Stimulated activated CD4-positive, alpha-beta T cell treated with anti-CD3 and anti-CD28 coated beads, Interleukin-12 subunit alpha, Interleukin-12 subunit beta, amount 100 ng/mL, for 48 hours (primary cell): ENCODE results near the gene METTL21A.

ENCODE experiments used
- DNase-seq, 3 donors: peaks; one replicate each; pipeline ENCODE4 v3.0.0-alpha.2; 2020; ENCODE audit warnings: low read depth in 2 of 3, low spot score in 1 of 3

Gene METTL21A

DNA sequence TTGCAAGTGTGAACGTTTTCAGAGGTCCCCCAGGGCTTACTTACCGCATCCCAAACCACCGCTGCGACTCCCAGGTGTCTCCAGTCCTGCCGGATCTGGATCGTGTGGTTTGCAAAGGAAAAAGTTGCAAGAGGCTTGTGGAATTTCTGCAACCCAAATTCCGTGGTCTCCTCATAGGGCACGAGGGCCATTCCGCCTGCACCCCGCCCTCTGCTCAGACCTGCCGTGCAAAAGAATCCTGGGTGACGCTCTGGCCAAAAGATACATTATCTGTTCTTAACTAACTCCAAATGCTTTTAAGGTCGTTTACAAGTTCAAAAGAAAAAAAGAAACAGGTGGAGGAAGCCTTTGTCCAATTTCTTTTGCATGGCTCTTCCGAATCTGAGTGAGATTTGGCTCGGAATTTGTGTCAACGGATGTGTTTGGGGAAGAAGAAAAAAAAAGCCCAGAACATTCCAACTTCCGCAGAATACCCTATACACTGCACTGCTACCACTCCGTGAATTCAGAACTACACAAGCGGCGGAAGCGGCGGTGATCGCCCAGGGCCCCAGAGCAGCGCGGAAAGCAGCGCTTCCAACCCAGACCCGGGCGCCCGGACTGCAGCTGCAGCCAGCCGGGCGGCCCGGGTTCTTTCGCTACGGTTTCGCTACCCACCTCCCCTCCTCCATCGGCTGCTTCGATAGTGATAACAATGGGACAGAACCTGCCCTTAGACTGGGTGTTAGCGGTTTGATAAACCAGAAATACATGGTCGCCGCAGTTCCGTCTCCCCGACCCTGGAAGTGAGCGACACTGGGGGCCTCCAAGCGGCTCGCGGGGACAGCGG lies 795 bp downstream of the METTL21A start:
- DNase-seq, result peak in 2 of 3 donors; percentile 48 to 58

DNA sequence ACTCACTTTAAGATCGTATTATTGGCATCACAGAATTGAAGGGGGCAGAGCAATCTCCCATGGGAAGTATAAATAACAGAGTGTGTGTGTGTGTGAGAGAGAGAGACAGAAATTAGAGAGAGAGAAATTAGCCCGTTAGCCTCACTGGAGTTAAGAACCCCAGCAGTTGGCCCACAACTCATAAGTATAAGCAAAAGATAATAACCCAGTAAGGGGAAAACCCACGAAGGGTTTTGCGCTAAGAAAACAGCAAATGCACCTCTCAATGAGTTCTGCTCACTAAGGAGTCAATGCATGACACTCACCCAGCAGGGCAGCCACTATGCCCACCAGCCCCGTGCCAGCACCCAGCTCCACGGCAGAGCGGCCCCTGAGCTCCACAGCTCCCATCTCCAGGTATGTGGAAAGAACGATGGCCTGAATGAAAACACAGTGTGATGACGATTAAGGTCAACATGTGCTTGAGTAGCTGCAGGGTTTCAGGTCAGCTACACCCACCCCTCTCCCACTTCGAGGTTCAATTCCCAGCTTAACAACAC lies 3.6 kb downstream of the METTL21A start:
- DNase-seq, result no peak

DNA sequence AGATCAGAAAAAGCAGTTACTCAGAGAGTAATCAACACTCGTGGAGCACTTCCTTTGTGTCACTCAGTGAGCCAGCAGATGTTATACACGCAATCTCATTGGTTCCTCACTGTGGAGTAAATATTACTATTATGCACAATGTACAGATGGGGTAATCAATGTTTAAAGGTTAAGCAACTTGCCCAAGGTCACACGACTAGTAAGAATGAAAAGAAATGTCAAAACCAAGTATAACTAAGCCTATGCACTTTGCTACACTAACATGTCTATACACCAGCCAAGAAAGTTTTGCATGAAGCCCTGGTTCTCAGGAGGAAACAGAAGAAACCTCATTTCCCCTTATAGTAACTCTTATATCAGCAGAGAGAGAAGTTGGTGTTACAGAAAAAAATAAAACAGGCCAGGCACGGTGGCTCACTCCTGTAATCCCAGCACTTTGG lies 5.4 kb downstream of the METTL21A start:
- DNase-seq, result no peak

DNA sequence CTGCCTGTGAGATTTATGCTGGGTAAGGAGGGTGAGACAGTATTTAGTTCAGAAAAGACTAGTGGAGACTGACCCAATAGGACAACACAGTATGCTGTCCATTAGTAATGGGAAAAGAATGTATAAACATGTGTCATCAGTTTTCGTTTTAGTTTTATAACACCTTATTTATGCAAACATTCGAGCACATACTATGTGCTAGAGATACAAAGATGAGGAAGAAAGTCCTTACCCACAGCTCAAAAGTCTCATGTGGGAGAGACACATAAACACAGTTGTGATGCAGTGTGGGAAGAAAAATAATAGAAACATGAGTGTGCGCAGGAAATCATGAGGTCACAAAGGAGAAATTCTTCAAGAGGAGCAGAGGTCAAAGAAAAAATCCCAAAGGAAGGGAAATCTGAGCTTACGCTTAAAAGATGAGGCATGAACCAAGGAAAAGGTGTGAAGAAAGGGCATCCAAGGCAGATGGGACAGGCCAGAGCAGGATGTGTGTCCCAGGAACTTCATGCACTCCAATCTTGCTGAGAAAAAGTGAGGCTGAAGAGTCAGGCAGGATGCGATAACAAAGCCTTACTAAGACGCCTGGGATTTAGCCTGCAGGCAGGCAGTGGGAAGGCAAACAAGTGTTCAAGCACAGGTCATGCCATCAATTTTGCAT lies 8.1 kb downstream of the METTL21A start:
- DNase-seq, result no peak

DNA sequence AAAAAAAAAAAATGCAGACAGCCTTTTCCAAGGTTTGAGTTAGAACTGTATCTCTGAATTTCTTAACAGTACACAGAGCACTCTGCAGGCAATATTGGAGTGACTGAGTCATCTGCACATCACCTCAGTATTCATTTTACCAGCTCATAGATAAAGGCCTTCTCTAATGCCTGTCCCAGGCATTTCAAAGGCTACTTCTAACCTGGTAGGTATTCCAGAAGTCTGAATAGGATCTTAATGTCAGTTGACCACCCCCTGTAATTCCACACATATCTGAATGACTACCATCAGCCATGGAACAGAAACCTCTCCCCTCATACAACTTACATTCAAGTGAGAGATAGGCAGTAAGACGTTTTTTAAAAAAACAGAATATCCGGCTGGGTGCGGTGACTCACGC lies 9.0 kb downstream of the METTL21A start:
- no peak for DNase-seq

DNA sequence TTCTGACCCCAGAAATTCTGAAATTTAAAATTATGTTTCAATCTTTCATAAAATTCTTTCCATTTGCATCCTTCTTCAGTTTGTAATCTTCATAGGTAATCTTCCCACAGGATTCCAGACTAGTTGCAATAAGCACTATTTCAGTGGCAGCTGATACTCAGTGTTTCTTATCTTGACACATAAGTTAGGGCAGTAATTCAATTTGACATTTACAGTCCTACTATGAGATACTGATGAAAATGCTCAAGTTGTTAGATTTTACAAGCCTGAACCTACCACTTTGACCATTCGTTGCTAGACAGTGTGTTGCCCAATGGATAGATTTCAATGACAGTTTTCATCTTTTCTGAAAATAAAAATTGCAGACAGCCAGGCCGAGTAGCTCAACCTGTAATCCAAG lies 10.4 kb downstream of the METTL21A start:
- DNase-seq, result no peak

DNA sequence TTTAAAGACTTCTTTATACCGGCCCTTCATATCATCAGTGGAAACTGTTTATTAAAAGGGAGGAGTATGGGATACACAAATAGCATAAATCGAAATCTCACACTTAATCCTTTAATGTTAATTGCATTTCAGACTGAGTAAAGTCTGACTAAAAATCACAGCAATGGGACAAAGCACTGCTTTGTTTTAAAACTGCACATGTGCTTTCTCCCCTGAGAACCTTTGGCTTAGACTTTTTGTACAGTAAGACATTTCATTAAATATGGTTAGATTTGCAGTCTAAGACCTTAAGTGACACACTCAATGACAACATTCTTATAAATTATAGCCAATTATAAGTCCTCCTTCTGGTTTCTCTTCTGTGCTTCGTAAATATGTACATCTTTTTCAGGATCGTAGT lies 12.5 kb downstream of the METTL21A start:
- no peak for DNase-seq

DNA sequence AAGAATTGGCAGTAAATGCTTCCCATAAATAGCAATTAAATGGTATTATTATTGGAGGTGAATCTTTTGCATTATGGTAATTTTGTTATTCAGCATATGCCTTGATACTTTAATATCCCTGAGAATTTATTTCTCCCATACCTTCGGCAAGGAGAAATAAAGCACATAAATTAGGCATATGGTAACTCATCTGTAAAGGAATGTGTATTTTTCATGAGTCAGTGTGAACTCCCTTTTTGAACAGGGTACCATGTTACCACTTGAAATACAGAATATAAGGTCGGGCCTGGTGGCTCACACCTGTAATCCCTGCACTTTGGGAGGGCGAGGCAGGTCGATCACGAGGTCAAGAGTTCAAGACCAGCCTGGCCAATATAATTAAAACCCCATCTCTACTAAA lies 18.4 kb downstream of the METTL21A start:
- DNase-seq, result no peak

DNA sequence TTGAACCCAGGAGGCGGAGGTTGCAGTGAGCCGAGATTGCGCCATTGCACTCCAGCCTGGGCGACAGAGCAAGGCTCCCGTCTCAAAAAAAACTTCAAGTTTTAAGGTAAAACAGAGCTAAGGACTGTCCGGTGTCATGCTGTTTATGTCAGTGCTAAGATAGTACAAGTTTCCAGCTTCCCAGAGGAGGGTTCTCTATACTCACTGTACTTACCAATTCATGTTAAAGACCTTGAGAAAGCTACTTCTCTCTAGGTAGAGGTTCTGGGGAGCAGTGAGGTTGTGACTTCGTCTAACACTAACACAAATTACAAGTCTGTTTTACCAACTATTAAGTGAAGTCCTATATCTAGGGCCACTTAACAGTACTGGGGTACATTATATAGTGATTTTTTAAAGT lies 18.8 kb downstream of the METTL21A start:
- no peak for DNase-seq

DNA sequence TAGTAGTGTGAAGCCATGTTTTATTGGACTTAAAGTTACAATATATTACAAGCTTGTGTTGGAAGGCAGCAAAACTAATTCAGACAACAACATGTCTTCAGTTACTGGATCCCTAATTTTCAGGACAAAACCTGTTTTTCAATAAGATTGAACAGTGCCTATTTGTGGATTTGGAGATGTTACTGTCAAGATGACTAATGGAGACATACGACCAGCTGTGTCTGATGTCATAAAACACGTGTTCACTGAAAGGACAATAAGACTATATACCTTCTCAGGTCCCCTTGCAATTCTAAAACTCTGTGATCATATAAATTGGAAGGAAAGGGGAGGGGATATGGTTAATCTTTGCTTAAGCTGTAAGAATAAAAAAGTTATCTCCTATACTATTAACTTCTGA lies 21.7 kb downstream of the METTL21A start:
- DNase-seq, result no peak

DNA sequence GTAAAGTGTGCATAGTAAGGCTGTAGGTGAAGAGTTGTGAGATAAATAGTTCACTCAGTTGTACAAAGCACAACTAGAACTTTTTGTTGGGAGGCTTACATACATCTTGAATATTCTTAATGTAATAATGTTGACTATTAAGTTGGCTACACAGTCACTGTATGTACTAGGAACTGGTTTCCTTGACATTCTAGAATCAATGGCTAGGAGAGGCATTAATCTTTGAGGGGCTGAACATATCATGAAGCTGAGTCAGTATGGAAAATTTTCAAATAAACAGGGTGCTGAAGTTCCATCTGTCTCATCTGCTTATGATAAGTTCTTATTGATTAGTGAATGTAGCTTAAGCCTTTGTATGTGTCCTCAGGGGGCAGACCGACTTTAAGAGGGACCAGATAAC lies 23.4 kb downstream of the METTL21A start:
- DNase-seq, result no peak

DNA sequence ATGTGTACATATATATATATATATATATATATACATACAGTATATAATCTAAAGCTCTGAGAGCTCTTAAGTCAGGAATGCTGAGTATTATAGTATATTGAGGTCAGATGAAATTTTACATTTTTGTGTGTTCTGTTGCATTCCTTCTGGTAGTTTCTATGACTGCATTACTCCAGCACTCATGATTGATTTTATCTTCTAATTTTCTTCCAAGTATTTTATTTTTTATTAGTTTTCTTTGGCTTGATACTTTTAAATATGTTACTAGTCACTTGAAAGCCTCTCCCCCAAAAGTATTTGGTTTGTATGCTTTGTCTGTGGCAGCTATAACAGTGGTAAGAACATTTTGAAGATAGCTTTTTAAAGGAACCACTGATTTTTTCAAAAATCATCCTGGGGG lies 25.0 kb downstream of the METTL21A start:
- no peak for DNase-seq

DNA sequence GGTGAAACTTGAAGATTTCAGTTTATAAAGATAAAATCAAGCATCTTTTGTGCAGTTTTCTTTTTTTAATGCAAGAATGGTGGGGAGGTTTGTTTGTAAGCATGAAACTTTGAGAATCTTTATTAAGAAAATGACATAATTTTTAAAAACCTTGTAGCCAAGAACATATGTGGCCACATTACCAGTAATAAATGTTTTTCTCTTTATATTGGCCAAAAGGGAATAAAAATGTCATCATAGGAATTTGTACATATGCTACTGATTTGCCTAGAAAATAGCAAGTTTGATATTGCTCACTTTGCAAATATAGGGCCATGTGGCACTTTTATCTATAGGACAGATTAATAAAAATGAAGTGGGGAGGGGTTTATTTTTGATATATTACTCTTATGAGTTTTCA lies 25.6 kb downstream of the METTL21A start:
- DNase-seq, result no peak

DNA sequence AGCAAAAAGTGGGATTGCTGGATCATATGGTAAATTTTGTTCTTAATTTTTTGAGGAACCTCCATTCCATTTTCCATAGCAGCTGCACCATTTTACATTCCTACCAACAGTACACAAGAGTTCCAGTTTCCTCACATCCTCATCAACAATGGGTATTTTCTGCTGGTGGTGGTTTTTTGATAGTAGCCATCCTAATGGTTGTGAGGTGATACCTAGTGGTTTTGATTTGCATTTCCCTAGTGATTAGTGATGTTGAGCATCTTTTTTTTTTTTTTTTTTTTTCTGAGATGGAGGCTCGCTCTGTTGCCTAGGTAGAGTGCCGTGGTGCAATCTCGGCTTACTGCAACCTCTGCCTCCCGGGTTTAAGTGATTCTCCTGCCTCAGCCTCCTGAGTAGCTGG lies 30.5 kb downstream of the METTL21A start:
- no peak for DNase-seq

DNA sequence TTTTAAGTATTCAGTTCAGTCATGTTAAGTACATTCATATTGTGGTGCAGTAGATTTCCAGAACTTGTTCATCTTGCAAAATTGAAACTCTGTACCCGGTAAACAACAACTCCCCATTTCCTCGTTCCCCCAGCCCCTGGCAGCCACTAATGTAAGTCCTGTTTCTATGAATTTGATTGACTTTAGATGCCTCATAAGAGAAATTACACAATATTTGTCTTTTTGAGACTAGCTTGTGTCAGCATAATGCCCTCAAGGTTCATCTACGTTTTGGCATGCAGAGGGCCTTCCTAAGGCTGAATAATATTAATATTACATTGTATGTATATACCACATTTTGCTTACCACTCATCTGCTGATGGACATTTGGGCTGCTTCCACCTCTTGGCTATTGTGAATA lies 30.9 kb downstream of the METTL21A start:
- no peak for DNase-seq

DNA sequence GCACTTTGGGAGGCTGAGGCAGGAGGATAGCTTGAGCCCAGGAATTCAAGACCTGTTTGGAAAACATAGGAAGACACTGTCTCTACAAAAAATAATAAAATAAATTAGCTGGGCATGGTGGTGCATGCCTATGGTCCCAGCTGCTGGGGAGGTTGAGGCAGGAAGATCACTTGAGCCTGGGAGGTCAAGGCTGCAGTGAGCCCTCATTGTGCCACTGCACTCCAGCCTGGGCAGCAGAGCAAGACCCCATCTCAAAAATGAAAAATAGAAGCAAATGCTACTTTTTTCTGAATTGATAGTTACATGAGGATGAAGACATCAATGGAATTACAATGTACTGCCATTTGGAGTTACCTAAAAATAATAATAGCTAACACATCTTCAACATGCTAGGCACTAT lies 31.9 kb downstream of the METTL21A start:
- no peak for DNase-seq

DNA sequence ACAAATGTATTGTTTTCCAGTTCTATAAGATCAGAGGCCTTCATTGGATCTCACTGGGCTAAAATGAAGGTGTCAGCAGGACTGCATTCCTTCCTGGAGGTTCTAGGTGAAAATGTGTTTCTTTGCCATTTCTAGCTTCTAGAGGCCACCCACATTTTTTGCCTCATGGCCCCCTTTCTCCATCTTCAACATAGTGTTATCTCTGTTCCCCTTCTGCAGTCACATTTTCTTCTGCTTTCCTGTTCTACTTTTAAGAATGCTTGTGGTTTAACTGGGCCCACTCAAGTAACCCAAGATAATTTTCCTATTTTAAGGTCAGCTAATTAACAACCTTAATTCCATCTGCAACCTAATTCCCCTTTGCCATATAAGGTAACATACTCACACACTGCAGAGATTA lies 36.1 kb downstream of the METTL21A start:
- no peak for DNase-seq

DNA sequence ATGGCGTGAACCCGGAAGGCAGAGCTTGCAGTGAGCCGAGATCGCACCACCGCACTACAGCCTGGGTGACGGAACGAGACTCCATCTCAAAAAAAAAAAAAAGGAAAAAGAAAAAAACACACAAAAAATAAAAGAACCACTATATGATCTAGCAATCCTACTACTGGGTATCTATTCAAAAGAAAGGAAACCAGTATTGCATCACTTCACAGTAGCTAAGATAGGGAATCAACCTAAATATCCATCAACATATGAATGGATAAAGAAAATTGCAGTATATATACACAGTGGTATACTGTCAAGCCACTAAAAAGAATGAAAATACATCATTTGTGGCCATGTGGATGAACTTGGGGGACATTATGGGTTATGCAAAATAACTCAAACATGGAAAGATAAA lies 37.9 kb downstream of the METTL21A start:
- DNase-seq, result no peak

DNA sequence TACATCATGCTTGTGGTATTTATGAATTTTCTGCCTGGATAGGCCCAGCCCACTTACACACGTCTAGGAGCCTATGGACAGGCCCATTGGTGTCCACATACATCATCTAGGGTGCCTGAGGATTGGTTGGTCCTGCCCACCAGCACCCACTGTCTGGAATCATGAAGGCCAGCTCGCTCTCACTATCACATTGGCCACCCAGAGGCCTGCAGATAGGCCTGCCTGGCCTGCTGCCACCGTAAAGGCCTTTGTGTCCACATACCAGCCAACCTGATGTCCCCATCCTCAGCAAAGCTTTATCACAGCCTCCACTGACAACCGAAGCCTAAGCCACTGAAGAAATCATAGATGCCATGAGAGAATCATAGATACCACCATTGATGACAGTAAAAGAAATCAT lies 40.2 kb downstream of the METTL21A start:
- DNase-seq, result no peak

DNA sequence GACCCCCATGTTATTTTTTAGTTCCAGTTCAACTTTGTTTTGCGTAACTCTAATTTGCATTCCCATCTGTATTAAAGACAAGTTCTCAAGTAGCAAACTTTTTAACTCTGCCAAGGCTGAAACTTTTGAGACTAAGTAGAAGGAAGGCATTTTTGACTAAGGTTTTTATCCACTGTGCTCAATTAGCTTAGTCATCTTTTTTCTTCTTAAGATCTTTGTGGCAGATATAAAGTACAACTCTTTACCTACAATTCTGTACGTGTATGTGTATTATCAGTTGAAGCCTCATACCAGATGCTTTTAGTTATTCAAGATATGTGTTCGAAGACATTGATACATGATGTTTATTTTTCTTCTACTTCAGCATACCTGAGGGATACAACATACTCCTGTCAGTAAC lies 53.8 kb downstream of the METTL21A start:
- DNase-seq, result no peak

DNA sequence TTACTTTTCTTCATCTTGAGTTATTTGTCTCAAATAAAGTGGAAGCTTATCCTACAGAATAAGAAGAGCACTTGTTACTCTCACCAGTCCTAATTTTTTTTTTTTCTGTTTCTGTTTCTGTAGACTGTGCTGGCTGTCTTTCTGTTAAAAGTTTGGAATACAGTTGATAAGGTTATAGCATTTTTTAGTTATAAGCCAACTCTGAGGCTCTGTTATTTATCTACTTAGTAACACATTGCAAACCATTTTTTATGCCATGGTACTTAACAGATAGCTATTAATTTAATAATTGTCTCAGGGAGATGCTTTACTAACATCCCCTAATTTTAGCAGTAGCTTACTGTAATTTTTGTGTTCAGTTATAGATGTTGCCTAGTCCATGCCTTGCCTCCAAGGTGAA lies 57.5 kb downstream of the METTL21A start:
- no peak for DNase-seq

DNA sequence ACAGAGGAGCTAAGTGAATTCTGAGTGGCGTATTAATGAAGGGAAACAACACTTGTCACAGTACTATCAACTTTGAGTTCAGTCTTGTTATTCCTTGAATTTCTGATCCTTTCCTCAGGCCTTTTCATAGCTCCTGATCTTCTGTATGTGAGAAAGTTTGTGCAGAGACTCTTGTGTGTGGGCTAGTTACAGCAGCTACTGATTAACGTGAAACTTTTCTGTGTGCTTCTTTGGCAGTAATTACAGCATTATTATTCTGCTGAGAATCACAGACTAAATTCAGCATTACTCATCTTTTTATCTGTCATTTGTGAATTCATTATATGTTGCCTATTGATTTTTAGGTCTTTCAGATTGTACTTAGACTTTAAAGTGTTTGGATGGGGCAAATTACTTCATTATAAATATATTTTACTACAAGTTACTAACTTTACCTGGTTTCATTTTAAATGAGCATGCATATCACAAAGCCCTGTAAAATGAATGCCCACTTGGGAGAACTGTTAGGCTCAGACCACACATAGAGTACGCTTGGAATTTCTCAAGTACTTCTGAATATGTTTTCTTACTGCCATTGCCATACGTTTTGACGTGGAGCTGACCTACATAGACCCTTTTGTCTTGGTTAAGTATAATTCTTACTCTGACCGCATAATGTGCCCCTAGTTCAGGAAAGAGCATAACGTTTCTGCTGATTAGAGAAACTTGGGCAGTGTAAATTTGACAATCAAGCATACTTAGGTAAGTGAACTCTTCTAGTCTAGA lies 59.3 kb downstream of the METTL21A start:
- DNase-seq, result no peak
